ENCODE results near the gene TTC39B. TPM values are rescaled to one million over a fixed set of nuclear protein-coding genes. Genes with fewer than 3 reads are reported as not detected.
"Not testable (repeated sequence)": the region's sequence is repeated elsewhere in the genome, so short reads cannot be mapped to it uniquely, and the experiment has no call there.

The TTC39B gene
- total RNA-seq = 4.9 TPM

DNA sequence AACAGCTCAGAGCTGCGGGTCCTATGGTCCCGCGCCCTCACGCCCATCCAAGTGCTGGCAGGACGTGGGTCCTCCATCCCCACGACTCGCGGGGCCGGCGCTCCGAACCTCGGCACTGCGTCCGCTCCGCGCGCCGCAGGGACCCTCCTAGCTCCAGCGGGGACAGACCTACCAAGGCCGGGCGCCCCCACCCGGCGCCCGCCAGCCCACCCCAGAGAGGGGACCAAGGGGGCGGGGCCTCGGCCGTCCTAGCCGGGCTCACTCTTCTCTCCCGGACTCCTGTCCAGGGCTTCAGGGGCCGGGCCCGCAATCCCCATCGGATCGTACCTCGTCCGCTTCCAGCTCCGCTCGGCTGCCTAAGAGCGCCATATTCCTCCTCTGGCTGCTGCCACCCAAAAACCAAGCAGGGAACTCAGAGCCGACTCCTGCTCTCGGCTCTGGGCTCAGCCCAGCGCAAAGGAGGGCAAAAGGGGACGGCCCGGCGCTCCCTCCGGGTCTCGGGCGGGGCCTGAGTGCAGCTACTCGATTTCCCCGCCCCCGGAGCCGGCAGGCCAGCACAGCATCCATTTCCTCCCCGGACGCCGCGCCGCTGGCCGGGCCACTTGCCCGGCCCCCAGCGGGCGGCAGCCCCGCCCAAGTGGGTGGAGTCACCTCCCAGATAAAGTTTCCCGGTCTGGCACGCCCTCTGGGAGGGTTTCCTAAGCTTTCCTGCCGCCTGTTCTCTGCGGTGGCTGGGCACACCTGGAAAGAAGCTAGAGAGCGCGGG lies at the start of gene TTC39B:
Gene TTC39B, minus strand, starts transcription at position 460 of the 766 bp plus-strand sequence. Its CDS starts 91 bp downstream, at position 369.
- FAIRE-seq = no peak
- peak; percentile 79 to 88 for DNase-seq (ENCODE audit: low spot score in 2 of 2)

DNA sequence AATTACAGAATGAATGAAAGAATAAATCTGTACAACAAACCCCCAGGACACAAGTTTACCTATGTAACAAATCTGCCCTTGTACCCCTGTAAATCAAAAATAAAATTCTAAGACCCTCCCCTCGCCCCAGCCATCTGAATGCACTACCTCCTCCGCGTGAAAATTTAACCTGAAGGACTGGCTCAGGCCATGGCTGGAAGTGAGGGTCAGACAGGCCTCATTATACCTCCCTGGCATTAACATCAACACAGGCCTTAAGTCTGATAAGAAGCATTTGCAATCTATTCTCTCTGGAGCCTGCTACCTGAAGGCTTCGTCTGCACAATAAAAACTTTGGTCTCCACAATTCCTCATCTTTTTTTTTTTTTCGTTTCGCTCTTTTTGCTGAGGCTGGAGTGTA lies 48.7 kb upstream of the TTC39B start:
- FAIRE-seq (no peak), DNase-seq (ENCODE audit: low spot score in 2 of 2) (no peak)

- DNase-seq (ENCODE audit: low spot score in 2 of 2) (no peak), FAIRE-seq (no peak)
These were observed 47.7 kb upstream of the TTC39B start for GRCh38 chr9:15354713-15355112.

GRCh38 chr9:15353892-15354291 lies 46.9 kb upstream of the TTC39B start:
- FAIRE-seq = no peak

GRCh38 chr9:15352306-15352705 lies 45.3 kb upstream of the TTC39B start:
- DNase-seq (ENCODE audit: low spot score in 2 of 2) = no peak
- no peak for FAIRE-seq

More at GRCh38 chr9:15353892-15354291, 46.9 kb upstream of the TTC39B start:
- DNase-seq (ENCODE audit: low spot score in 2 of 2) = no peak

GRCh38 chr9:15349892-15350761 lies 43.1 kb upstream of the TTC39B start:
- DNase-seq (ENCODE audit: low spot score in 2 of 2) = no peak

DNA sequence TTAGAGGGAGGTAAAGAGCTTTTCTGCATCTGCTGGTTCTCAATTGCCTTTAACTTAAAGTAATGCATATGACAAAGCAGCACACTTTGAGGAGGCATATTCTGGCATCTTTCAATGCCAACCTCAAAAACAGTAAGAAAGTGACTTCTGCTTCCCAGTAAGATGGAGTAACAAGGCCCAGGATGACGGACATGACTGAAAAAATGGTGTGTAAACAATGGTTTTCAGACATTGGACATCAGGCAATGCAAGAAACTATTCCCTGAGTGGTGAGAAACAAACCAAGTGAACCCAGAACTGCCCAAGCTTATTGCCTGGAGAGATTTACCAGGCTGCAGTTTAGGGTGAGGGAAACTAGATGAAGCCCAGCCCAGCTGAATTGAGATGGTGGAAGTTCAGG lies 39.8 kb upstream of the TTC39B start:
- no peak for DNase-seq (ENCODE audit: low spot score in 2 of 2)
- FAIRE-seq = no peak

More at GRCh38 chr9:15349892-15350761, 43.1 kb upstream of the TTC39B start:
- no peak for FAIRE-seq

DNA sequence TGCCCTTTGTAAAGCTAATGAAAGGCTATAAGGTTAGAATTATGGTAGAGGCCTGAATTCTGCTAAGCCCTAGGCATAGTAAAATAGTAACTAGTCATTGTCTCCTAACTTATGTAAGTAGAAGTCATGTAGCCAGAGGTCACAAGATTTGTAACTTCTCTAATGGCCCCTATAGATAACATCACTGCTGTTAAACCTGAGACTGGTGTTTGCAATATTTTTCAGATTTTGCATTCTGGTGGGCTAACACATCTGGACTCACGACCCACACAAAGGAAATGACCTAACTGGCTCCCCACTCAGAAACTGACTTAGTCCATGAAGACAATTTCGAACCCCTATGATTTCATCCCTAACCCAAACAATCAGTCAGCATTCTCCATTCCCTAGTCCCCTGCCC lies 37.2 kb upstream of the TTC39B start:
- no peak for FAIRE-seq
- no peak for DNase-seq (ENCODE audit: low spot score in 2 of 2)

DNA sequence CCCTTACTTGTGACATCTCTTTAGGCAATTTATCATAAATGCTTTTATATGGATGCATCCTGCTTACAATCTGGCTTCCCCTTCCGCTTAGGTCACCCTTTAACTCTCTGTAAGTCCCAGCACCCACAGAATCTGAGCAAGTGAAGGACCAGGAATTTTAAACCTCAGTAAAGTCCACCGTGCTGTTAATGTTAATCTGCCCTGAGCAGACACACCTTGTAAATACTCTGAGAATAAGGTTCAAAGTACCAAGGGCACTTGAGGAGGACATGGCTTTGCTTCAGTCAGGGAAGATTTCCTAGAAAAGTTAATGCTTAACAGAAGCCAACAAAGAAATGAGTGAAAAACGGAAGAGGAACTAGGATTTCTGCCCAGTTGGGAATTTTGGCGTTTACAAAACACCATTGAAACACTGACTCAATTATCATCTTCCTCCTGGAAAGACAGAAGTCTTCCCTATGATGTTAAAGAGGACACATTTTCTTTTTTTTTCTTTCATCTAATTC lies 26.4 kb upstream of the TTC39B start:
- FAIRE-seq (no peak), DNase-seq (ENCODE audit: low spot score in 2 of 2) (no peak)

- no peak for DNase-seq (ENCODE audit: low spot score in 2 of 2)
- no peak for FAIRE-seq
These were observed 25.9 kb upstream of the TTC39B start for GRCh38 chr9:15332939-15333338.

GRCh38 chr9:15329539-15330109 lies 22.6 kb upstream of the TTC39B start:
- FAIRE-seq (no peak), DNase-seq (ENCODE audit: low spot score in 2 of 2) (no peak)

DNA sequence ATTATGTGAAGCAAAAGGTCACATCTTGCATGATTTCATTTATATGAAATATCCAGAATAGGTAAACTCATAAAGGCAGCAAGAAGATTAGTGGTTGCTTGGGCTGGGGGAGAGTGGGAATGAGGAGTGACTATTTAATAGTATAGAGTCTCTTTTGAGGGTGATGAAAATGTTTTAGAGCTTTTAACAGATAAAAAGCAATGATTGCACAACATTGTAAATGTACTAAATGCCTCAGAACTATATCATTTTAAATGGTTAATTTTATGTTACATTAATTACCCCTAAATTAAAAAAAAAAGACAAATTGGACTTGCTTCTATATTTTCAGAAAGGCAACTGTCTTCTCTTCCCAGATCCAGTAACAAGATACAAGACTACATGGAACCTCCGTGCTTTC lies 21.9 kb upstream of the TTC39B start:
- no peak for DNase-seq (ENCODE audit: low spot score in 2 of 2)
- FAIRE-seq = no peak

DNA sequence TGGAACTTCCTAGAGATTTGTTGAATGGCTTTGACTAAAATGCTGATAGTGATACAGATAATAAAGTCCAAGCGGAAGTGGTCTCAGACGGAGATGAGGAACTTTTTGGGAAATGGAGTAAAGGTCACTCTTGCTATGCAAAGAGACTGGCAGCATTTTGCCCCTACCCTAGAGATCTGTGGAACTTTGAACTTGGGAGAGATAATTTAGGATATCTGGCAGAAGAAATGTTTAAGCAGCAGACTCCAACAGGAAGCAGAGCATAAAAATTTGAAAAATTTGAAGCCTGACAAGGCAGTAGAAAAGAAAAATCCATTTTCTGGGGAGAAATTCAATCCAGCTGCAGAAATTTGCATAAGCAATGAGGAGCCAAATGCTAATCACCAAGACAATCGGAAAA lies 15.7 kb upstream of the TTC39B start:
- not testable (repeated sequence) for FAIRE-seq

DNA sequence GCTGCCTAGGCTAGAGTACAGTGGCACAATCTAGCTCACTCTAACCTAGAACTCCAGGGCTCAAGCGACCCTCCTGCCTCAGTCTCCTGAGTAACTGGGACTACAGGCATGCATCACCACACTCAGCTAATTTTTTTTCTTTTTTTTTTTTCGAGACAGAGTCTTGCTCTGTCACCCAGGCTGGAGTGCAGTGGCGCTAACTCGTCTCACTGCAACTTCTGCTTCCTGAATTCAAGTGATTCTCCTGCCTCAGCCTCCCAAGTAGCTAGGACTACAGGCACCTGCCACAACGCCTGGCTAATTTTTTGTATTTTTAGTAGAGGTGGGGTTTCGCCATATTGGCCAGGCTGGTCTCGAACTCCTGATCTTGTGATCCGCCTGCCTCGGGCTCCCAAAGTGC lies 12.6 kb upstream of the TTC39B start:
- not testable (repeated sequence) for FAIRE-seq; DNase-seq (ENCODE audit: low spot score in 2 of 2)

More for the DNA sequence above, 15.7 kb upstream of the TTC39B start:
- not testable (repeated sequence) for DNase-seq (ENCODE audit: low spot score in 2 of 2)

DNA sequence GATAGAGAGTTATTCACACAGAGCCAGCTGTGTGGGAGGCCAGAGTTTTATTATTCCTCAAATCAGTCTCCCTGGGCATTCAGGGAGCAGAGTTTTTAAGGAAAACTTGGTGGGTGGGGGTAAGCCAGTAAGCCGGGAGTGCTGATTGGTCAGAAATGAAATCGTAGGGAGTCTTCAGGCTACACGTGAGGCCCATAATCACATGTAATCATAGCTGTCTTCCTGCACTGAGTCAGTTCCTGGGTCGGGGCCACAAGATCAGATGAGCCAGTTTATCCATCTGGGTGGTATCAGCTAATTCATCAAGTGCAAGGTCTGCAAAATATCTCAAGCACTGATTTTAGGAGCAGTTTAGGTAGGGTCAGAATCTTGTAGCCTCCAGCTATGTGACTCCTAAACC lies 10.8 kb upstream of the TTC39B start:
- FAIRE-seq (no peak), DNase-seq (ENCODE audit: low spot score in 2 of 2) (no peak)

GRCh38 chr9:15311607-15312006 lies 4.6 kb upstream of the TTC39B start:
- DNase-seq (ENCODE audit: low spot score in 2 of 2) = no peak

DNA sequence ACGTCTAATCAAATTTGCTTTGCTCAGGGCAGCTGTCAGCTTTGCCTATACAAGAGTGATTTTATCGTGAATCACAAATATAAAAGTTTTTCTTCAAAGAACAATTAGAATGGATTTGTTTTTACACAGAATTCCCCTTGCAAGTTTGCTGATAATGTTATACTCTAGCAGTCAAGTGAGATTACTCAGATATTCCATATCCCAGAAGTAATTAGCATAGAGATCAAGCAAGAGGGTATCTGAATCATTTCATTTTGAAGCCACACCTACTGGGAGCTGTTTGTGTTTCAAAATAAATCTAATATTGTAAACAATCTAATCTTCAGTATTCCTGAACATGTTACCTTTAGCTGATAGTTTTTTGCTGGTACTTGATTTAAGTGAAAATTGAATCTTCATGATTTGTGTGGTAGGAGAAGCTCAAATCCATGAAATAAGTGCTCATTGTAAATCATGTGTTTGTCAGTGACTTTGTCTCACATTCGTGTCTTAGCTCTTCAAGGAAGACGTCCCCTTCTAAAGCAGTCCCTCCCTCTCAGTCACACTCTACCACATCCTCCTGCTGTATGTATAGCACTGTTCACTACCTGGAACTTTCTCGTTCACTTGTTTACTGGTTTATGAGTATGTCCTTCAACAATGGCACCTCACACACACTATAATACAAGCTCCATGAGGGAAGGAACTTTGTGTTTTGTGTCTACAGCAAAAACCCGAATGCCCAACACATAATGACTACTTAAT lies 3.3 kb upstream of the TTC39B start:
- no peak for DNase-seq (ENCODE audit: low spot score in 2 of 2)
- FAIRE-seq = no peak

More at GRCh38 chr9:15311607-15312006, 4.6 kb upstream of the TTC39B start:
- no peak for FAIRE-seq

DNA sequence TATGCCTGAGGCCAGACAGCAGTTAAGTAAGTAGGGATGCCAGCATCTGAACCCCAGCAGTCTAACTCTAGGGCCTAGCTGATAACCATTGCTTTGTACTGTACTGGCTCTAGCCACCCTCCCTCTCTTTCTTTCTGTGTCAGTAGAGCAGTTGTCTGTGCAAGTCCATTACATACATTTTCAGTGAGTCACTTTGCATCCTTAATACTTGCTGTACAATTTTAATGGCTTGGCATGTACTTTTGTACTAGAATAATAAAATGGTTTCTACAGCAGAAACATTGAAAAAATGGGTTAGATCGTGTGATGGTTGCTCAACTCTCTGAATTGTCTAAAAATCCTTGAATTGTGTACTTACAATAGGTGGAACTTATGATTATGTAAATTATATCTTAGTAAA lies 1.5 kb upstream of the TTC39B start:
- FAIRE-seq (no peak), DNase-seq (ENCODE audit: low spot score in 2 of 2) (no peak)

DNA sequence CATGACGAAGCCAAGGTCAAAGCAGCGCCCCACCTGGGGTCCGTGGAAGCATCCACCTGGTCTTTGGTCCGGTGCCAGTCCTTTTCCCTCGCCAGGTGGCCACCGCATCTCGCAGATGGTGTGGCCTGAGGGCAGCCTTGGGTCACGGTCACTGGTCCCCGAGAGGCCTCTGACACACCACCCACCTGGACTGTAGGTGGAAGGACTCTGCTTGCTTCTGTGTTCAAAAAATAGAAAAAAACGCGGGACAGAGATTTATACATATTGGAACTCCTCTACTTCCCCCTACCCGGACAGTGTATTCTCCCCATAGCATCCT lies 466 bp upstream of the TTC39B start:
- FAIRE-seq (no peak), DNase-seq (ENCODE audit: low spot score in 2 of 2) (no peak)

DNA sequence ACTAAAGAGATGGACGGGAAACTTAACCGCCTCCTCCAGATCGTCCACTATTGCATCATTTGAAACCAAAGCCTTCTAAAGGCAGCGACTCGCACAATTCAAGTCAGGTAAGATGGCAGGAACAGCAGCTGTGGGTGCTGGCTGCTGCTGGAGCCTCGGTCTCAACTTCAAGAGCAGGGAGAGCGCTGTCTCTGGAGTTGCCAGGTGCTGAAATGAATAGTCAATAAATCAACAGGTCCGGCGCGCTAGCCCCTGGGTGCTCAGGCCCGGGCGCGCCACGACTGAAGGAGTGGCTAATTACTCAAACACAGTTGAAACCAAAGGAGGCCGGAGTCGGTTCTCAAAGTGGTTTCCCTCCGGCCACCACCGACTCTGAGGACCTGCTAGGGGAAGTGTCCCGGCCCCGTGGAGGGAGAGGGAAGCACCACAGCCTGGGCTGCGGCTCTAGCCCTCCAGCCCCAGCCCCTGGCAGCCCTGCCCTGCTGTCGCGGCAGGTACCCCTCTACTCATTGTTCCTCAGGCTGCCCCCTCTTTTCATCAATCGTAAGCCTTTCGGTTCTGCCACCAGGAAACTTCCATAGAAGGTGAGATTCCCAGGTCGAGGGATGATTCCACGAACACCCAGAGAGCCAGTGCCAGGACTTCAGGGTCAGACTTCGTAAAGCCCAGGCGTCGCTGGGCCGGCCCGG lies 804 bp downstream of the TTC39B start:
- DNase-seq (ENCODE audit: low spot score in 2 of 2) = peak in 1 of 2 donors; percentile 13

More for the DNA sequence above, 804 bp downstream of the TTC39B start:
- no peak for FAIRE-seq

Data from frontal cortex (tissue), 4 donors.